ENCODE measurements around the gene NR2C2AP.

Gene NR2C2AP

DNA sequence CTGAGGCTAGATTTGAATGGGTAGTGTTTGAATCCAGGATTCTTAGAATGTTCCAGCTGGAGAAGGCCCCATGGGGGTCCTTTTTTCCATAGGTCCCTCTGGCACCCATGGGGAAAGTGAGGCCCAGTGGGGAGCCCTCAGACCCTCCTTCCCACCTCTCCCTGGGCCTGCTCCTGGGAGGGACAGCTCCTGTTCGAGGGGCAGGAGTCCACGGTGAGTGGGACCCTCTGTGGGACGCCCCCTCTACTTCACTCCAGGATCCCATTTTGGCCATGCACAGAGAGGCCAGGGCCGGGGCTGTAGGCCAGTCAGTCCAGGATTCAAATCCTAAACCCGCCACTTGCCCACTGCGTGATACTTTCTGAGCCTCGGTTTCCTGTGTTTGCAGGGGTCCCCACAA lies 40.7 kb downstream of the NR2C2AP start:
- in situ Hi-C loops (cut with MboI; ENCODE audit: low sequenced_read_pairs) = no loop called here
- no peaks in the 10 kb centered on the region for H3K36me3 ChIP-seq (replicated peaks)
- DNase-seq (ENCODE audit: low spot score in 2 of 2) = no peak
- no peaks in the 10 kb centered on the region for H3K27me3 ChIP-seq (ENCODE audit: low read depth)
- no peak overlapping the region for H3K4me3 ChIP-seq
- no peaks in the 10 kb centered on the region for H3K9me3 ChIP-seq
- no peaks in the 10 kb centered on the region for H3K4me1 ChIP-seq

GRCh38 chr19:19160461-19161035 lies 42.7 kb downstream of the NR2C2AP start:
- Histone ChIP-seq H3K4me1 (no peaks in the 10 kb centered on the region), H3K9me3 (no peaks in the 10 kb centered on the region), H3K36me3 (replicated peaks) (no peaks in the 10 kb centered on the region), H3K4me3 (no peak overlapping the region), H3K27me3 (ENCODE audit: low read depth) (no peaks in the 10 kb centered on the region)
- no peak for DNase-seq (ENCODE audit: low spot score in 2 of 2)
- in situ Hi-C loops (cut with MboI; ENCODE audit: low sequenced_read_pairs) = no loop called here

DNA sequence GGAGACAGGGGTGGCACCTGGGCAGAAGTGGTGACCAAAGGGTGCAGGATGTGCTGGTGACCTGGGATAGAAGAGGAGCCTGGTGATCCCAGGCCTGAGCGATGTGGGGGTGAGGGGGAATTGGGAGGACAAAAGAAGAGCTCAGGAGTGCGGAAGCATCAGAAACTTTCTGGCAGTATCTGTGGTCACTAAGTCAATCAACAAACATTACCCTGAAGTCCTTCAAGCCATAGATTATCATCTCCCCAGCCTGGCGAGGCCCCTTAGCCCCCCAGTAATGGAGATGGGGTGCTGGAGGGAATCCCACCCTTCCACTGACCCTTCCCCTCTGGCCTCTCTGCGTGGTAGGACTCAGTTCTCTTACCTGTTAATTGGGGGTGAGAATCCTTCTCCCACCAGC lies 43.7 kb downstream of the NR2C2AP start:
- H3K4me3 ChIP-seq = no peak overlapping the region
- in situ Hi-C loops (cut with MboI; ENCODE audit: low sequenced_read_pairs) = no loop called here
- no peaks in the 10 kb centered on the region for H3K4me1 ChIP-seq
- no peaks in the 10 kb centered on the region for H3K9me3 ChIP-seq
- no peaks in the 10 kb centered on the region for H3K36me3 ChIP-seq (replicated peaks)
- no peaks in the 10 kb centered on the region for H3K27me3 ChIP-seq (ENCODE audit: low read depth)
- DNase-seq (ENCODE audit: low spot score in 2 of 2) = no peak

DNA sequence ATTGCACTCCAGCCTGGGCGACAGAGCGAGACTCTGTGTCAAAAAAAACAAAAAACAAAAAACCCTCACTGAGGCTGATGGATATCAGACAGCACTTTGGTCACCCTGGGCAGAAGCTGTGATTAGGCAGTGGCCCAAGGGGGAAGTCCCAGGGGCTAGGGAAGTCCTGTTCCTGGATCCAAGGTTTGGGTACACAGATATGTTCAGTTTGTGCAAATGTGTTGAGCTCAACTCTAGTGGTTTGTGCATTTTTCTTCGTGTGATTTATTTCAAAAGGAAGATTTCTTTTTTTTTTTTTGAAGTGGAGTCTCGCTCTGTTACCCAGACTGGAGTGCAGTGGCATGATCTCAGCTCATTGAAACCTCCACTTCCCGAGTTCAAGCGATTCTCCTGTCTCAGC lies 45.4 kb downstream of the NR2C2AP start:
- no peaks in the 10 kb centered on the region for H3K4me1 ChIP-seq
- no peak for DNase-seq (ENCODE audit: low spot score in 2 of 2)
- no peaks in the 10 kb centered on the region for H3K36me3 ChIP-seq (replicated peaks)
- H3K27me3 ChIP-seq (ENCODE audit: low read depth) = no peaks in the 10 kb centered on the region
- in situ Hi-C loops (cut with MboI; ENCODE audit: low sequenced_read_pairs) = no loop called here
- no peak overlapping the region for H3K4me3 ChIP-seq
- H3K9me3 ChIP-seq = no peaks in the 10 kb centered on the region

DNA sequence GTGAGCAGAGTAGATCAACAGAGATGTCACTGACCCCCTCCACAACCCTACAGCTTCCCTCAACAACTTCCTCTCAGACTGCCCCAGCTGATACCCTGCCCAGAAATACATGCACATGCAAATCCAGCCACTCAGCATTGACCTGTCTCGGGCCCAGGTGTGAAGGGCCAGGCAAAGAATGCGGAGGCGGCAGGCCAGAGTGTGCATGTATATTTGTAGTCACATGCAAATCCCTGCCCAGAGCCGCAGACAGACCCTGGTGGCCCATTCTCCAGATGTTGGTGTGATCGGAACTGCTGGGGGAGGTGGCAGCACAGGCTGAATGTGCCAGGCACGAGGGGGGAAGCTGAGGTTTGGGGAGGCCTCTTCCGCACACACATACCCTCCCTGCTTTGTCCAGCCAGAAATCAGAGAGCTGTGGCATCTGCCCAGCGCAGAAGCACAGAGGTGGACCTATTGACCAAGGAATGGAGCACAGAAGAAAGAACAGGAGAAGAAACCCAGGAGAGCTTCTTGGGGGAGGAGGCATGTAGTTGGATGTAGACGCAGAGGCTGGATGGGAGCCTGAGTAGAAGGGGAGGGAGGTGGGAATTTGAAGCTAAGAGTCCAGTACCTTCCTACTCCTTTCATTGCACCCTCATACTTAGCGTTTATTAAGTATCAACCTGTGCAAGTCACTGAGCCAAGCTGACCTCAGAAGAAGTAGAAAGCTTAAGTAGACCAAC lies 47.6 kb downstream of the NR2C2AP start:
- H3K27me3 ChIP-seq (ENCODE audit: low read depth) = no peaks in the 10 kb centered on the region
- in situ Hi-C loops (cut with MboI; ENCODE audit: low sequenced_read_pairs) = no loop called here
- H3K36me3 ChIP-seq (replicated peaks) = no peaks in the 10 kb centered on the region
- DNase-seq (ENCODE audit: low spot score in 2 of 2) = no peak
- H3K9me3 ChIP-seq = no peaks in the 10 kb centered on the region
- H3K4me3 ChIP-seq = no peak overlapping the region
- H3K4me1 ChIP-seq = no peaks in the 10 kb centered on the region

GRCh38 chr19:19154768-19155494 lies 48.3 kb downstream of the NR2C2AP start:
- H3K4me1 ChIP-seq = no peaks in the 10 kb centered on the region

GRCh38 chr19:19152668-19153384 lies 50.4 kb downstream of the NR2C2AP start:
- Histone ChIP-seq H3K4me3 (no peak overlapping the region), H3K27me3 (ENCODE audit: low read depth) (no peaks in the 10 kb centered on the region), H3K36me3 (replicated peaks) (no peaks in the 10 kb centered on the region), H3K9me3 (no peaks in the 10 kb centered on the region), H3K4me1 (no peaks in the 10 kb centered on the region)
- DNase-seq (ENCODE audit: low spot score in 2 of 2) = no peak
- in situ Hi-C loops (cut with MboI; ENCODE audit: low sequenced_read_pairs) = no loop called here

More at GRCh38 chr19:19154768-19155494, 48.3 kb downstream of the NR2C2AP start:
- DNase-seq (ENCODE audit: low spot score in 2 of 2) = no peak
- H3K4me3 ChIP-seq = no peak overlapping the region
- H3K36me3 ChIP-seq (replicated peaks) = no peaks in the 10 kb centered on the region
- H3K9me3 ChIP-seq = no peaks in the 10 kb centered on the region
- no peaks in the 10 kb centered on the region for H3K27me3 ChIP-seq (ENCODE audit: low read depth)
- in situ Hi-C loops (cut with MboI; ENCODE audit: low sequenced_read_pairs) = no loop called here

GRCh38 chr19:19151418-19151817 lies 51.8 kb downstream of the NR2C2AP start:
- Histone ChIP-seq H3K9me3 (no peaks in the 10 kb centered on the region), H3K4me1 (no peaks in the 10 kb centered on the region), H3K36me3 (replicated peaks) (no peaks in the 10 kb centered on the region), H3K4me3 (no peak overlapping the region), H3K27me3 (ENCODE audit: low read depth) (no peaks in the 10 kb centered on the region)
- in situ Hi-C loops (cut with MboI; ENCODE audit: low sequenced_read_pairs) = no loop called here
- DNase-seq (ENCODE audit: low spot score in 2 of 2) = no peak
